ENCODE results near the gene FAM217B.

FAM217B gene, protein sequence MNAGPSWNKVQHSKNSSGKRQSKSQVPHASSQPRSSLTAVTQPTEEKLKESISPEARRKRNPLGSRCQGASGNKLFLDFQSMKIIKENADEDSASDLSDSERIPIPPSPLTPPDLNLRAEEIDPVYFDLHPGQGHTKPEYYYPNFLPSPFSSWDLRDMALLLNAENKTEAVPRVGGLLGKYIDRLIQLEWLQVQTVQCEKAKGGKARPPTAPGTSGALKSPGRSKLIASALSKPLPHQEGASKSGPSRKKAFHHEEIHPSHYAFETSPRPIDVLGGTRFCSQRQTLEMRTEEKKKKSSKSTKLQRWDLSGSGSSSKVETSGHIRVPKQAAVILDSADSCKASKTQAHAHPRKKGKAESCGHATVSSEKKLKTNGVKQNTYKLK

DNA sequence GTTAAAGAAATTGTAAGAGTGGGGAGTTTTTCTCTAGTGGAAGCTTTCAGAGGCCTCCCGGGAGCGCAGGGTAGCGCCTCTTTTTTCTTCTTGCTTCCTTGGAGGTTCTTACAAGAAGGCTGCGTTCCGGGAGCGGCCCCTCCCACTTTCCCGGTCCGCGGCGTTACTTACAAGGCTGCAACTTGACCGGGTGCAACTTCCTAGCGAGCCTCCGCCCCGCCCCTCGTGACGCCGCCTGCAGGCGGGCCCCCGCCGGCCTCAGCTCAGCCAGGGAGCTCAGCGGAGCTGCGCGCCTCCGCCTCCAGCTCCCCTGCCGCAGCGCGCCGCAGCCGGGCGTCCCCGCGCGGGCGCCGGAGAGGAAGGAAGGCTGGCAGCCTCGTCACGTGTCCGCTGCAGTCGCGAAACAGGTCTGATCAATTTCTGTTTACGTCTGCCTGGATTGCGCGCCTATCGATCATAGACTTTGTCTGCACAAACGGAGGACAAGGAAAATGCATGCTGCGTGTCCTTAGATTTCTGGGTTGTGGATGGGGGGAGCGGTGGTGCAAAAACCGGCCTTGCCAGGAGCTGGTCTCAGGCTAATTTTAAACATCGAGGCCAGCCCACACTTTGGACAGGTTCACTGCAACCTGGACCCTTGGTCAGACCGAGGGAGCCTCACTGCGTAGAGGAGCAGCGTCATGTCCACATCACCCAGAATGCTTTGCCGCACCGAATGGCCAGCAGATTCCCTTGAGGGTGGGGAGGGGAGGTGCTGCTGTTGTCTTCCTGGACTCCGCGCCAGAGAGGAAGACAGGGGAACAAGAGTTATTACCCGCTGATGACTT, at the start of gene FAM217B, which contains the start of gene PPP1R3D:
Gene FAM217B (plus strand): TSS at position 261 of the 827 bp plus-strand sequence. CDS start 3,555 bp downstream, outside the sequence.
Gene PPP1R3D (minus strand): TSS at position 177 of the 827 bp plus-strand sequence. CDS start 374 bp downstream, outside the sequence.
- DNase-seq = peak; percentile 93

DNA sequence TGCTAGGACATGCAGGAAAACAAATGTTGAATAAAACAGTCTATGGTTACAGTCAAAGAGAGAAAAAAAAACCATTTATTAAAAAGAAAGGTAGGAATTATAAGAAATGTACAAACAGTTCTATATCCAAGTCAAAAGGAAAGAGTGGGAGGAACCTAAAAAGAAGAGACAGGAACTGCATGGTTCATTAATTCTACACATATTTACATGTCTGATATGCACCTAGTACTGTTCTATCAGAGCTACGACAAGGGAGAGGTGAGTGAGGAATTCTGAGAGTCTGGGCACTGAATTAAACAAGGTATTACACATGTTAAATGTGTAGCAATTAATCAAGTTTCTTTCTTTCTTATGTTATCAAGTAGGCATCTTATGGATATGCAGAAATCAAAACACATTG, 48.6 kb upstream of the FAM217B start:
- DNase-seq = no peak

DNA sequence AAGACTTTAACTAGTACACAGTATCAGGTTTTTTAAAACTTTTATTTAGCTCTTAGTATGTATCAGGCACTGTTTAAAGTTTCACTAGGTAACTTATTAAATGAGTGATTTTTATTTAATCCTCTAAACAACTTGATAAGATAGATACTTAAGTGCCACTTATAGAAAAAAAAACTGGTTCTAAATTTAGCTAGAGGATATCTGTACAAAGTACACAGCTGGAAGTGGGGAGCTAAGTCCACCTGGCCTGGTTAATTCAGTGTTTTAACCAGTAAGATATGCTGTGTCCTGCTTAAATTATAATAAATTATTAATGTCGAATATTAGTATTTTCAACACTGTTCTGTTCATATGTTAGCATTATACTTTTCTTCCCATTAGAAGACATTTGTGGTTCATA, 44.3 kb upstream of the FAM217B start:
- DNase-seq = no peak

DNA sequence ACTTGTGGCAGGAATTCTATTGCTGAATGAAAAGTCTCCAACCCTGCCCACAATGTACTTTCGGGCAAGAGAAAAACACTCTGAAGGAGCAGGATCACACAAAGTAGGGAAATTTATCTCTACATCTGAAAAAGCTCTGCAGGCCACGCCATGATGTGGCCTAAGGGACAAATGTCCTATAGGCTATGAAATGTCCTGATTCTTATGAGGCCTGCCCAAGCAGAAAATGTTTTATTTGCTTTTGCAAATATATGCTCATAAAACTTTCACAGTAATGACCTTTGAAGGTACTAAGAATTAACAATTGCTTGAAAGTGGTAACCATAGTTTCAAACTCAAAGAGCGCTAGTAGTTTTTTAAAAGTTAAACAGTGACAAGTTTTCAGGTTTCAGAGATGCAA, 37.7 kb upstream of the FAM217B start:
- no peak for DNase-seq

DNA sequence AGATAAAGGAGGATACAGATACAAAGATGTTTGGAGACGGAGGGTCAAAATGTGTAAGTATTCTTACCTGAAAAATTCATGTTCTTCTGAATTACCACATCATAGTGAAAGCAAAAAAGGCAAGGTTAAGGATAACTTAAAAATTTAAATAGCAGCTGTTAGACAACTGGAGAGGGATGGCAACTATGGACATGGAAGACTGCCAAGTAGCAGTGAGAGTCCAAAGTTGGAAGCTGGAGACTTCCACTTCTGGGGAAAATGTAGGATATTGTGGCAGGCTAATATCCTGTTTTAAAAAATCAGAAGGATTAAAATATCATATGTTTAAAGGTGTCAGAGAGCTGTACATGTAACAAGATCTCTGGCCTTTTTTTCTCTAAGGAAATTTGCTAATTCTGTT, 36.6 kb upstream of the FAM217B start:
- peak; percentile 7 for DNase-seq

DNA sequence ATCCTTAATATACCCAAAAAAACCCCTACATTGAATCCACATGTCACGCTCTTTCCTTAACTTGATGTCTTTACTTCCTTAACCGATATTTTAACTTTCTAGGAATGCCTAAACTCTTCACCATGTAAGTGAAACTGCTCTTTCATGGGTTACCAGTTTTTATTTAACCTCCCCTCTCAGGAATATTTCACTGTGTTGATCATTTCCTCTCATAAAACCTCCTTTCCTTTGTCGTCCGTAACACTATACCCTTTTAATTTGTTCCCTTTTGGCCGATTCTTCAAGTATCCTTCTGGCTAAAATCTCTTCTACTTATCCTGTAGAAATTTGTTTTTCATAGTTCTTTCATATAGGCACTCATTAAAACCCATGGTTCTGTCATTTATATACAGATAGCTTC, 31.3 kb upstream of the FAM217B start:
- DNase-seq = no peak

DNA sequence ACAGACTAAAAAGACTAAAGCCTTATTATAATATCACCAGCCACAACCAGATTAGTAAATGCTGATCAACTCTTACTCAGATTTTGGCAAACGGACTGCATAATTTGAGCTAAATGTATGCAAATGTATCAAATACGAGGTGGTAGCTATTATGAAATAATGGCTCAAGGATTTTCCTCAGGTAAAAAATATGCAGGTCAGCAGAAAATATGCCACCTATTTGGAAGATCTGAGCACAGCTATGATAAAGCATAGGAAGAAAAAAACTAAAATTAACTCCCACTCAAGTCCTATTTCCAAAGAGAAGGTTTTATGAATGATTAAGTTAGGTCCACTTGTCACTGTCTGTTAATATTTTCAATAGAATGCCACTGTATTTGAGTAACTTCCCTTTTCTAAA, 29.1 kb upstream of the FAM217B start:
- DNase-seq = no peak

DNA sequence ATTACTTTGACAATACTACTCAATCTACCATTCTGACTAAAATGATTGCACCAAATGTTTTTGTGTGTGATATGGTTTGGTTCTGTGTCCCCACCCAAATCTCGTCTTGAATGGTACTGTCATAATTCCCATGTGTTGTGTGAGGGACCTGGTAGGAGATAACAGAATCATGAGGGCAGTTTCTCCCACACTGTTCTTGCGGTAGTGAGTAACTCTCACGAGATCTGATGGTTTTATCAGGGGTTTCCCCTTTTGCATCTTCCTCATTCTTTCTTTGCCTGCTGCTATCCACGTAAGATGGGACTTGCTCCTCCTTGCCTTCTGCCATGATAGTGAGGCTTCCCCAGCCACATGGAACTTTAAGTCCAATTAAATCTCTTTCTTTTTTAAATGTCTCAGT, 27.6 kb upstream of the FAM217B start:
- DNase-seq = no peak

DNA sequence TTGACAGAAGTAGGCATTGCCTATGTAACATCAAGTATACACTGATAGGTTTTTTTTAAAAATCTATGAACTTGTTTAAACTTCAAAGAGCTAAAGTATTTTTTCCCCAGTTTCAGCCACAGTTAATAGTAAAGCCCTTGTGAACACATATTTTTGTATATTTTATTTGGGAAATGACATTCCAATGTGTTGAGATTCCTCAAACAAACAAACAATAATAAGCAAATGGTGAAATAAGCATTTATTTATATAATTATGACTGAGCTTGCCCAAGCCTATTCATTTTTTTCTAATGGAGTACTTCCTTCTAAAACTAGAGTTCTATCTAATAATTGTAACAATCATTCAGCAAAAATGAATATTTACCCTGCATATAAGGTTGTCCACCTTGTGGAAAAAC, 19.2 kb upstream of the FAM217B start:
- no peak for DNase-seq

DNA sequence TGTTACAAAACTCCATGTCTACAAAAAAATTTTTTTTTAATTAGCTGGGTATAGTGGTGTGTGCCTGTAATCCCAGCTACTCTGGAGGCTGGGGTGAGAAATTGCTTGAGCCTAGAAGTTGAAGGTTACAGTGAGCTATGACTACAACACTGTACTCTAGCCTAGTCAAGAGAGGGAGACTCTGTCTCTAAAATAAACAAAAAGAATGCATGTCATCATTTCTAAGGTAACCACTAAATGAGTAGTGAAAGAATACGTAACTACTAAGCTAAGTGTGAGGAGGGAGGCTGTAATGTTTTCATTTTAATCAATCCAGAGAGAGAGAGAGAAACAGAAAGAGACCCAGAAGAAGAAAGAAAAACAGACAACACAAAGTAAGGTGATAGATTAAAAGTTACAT, 16.7 kb upstream of the FAM217B start:
- DNase-seq = no peak

DNA sequence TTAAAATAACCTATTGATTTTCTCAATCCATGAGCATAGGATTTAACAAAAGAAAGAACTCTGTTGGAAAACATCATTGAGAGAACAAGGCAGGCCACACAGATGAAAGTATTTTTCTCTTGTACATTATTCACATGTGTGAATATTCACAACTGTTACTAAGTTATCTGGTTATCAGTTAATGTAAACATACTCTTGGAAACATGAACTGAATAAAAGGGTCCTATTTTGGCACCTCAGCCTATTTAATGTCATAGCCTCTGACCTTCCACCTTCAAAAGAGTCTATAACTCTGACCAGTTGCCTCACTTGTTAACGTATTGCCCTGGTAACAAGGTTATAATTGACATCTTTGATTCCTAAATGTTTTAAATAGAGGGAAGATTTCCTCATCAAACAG, 14.8 kb upstream of the FAM217B start:
- DNase-seq = no peak

DNA sequence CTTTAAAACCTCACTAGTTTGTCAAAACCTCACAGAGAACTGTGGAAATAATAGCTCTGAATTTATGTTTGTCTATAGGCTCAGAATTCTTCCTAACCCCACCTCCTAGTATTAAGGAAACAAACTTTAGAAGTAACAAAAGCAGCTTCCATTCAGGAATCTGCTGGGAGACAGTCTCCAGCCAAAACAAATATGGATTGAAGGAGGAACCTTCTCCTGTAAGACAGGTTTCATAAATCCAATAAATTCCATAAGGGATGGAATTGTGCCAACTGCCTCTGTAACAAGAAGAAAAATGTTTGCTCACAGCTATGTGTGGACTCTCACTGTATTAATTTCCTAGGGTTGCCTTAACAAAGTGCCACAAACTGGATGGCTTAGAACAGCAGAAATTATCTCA, 14.3 kb upstream of the FAM217B start:
- DNase-seq = peak; percentile 18

DNA sequence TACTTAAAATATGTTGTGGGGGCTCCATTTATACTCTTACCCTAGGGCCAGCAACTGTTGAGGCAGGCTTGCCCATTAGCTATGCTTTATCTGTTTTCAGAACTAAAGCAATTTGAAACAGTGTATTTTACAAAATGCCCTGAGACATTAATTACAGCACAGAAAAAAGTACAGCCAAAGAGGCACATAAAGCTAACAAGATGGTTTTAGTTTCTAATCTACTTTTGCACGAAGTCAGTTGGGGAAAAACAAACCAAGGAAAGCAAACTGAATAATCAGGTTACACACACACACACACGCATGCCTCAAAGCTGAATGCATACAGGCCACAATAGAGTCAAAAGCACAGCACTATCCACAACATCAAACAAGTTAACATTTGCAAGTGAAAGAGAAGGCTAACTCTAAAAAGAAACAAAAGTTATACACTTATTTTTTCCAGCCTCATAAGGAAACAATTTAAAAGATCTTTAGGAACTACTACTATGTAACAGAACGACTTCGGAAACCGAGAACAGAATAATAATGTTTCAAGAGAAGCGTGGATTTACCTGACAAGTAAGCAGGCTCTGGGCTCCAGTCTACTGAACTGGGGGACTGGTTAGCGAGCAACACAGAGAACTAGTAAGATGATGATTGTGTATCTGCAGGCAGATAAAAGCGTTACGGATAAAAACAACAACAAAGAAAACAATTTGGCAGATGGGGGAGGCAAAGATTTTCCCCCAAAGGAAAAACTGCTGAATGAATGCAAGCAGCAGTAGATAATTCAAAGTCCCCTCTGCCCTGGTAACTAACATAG, 8.5 kb upstream of the FAM217B start:
- no peak for DNase-seq

DNA sequence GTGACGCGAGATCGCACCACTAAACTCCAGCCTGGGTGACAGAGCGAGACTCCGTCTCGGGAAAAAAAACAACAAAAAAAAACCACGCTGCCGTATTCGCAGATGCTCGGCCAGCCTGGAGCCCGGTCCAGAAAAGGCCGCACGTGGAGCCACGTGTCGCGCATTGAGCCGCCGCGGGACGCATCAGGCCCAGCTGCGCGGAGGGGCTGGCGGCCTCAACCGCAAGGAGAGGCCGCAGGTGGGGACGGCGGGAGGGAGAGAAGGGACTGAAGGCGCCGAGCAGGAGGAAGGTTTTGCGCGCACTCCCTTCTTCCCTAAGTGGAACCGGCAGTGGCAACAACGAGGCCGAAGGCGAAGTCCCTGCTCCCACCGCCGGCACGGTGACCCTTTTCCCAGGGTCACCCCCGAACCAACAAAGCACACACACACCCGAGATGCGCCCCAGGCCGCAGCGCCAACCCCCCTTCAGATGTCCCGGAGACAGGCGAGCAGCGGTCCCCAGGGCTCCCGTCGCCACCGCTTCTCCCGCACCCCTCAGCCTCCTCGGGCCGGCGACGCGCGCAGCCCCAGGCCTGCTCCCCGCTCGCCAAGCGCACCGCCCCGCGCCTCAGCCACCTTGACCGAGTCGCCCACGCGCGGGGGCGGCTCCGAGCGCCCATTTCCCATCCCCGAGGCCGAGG, 7.4 kb upstream of the FAM217B start:
- DNase-seq = no peak

DNA sequence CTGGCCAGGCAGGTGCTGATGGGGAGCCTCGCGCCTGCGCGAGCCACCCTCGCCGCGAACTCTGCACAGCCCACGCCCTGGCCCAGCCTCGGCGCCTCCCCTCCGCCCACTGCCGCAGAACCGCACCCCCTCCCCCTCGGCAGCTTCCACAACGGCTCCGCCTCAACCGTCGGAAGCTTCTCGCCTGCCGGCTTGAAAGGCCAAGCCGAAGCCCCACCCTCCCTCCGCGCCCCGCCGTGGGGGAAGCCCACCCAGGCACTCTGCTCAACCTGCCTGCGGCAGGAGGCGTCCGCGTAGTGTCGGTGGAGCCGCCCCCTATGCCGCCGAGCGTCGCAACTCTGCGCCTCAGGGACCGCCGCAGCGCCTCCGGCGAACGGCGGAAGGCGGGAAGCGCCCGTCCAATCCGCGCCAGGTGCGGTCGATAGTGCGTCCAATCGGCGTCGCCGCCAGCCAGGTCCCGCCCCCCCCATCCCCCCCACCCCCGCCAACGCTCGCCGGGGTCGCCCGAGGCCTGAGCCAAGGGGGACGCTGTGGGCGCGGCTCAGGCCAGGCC, 6.8 kb upstream of the FAM217B start, which contains the start of gene SYCP2:
Gene SYCP2 (minus strand): TSS at position 342 of the 553 bp plus-strand sequence. CDS start 11,224 bp downstream, outside the sequence.
- no peak for DNase-seq

DNA sequence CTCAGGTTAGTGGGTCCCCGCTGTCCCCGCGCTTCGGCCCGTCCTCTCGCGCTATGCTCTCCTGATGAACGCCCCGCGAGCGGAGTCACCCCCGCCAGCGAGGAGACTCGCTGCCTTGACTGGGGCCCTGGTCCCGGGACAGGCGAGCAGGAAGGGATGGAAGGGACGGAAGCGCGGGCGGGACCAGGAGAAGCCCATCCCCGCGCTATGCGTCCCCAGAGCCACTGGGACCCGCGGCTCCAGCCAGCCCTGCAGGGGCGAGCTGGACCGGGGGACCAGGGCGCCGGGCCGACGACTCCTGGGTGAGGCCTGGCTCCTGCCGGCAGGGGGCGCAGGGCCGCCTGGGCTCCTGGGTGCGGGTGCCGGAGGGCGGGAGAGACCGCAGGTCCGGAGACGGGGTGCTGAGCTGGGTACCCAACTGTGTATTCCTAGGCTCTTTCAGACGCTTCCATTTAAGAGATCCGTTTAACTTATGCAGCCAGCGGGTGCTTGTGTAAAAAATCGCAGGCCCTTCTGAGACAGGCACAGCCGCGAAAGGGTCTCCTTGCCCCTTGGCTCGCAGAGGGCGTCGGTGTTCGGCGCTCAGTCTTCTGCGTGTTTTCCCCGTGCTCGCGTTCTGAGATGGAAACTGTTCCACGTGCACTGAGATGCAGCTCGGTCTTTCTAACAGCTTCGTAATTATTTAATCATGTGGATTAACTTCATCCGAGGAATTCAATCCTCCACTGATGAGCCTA, 6.2 kb upstream of the FAM217B start:
- peak; percentile 38 for DNase-seq

DNA sequence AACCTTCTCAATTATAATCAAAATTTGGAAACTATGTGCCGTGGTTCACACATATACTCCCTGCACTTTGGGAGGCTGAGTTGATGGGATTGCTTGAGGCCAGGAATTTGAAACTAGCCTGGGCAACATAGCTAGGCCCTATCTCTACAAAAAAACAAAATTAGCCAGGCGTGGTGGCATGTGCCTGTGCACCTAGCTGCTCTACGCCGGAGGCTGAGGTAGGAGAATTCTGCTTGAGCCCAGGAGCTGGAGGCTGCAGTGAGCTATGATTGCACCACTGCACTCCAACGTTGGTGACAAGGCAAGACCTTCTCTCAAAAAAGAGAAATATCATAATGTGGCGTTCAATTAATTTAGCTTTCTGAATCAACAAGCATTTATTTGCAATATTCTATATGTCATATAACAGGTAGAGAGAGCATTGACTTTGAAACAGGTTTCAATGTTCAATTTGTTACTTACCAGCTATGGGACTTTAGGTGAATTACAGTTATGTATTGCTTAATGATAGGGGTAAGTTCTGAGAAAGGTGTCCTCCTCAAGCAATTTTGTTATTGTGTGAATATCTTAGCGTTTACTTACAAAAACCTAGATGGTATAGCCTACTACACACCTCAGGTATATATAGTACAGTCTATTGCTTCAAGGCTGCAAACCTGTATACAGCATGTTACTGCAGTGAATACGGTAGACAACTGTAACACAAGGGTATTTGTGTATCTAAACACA, 4.6 kb upstream of the FAM217B start:
- no peak for DNase-seq

DNA sequence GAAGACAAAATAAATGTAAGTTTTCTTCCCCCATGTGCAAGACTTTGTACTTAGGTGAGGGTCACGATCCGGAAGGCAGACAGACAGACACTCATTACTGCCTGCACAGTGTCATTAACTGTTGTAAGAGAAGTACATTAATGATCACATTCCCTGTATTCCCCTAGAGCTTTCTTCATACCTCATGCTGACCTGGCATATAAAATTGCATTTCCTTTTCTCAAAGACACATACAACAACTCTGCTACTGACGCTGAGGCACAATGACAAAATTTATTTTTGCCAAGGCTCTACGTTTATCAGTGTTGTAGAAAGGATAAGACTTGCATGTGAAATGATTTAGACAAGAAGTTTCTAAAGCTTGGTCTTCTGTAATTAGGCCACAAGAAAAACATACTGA, 3.8 kb upstream of the FAM217B start:
- DNase-seq = no peak

DNA sequence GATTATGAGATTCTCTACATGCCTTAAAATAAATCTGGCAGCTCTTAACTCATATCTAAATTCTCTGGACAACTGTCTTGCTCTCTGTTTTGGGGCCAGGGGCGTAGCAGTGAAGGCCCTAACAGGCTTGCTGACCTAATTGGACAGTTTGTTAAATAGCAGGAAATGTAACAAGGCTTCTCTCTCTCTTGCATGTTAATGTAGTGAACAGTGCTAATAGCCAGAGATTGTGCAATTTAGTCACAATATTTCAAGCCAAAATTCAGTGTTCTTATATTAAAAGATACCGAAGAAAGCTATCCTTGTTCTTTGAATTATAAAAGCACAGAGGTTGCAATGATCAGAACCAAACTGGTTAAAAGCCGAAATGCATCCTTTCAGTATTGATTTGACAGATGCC, 3.0 kb upstream of the FAM217B start:
- DNase-seq = no peak

DNA sequence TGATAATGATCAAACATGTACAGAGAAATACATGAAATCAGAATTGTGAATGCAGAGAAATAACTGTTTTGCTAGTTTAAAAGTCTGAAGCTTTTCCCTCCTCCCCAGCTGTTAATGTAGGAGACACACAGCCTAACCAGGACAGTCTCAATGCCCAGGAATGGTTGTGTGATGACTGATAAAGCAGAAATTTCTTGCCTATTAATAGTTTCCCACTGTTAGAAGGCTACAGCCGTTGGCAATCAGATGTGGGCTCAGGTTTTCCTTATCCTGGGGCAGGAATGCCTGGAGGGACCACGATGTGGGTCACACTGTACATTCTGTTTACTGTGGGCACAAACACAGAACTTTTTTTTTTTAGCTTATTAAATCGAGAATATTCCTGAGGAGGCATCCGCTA, 2.0 kb upstream of the FAM217B start:
- no peak for DNase-seq

DNA sequence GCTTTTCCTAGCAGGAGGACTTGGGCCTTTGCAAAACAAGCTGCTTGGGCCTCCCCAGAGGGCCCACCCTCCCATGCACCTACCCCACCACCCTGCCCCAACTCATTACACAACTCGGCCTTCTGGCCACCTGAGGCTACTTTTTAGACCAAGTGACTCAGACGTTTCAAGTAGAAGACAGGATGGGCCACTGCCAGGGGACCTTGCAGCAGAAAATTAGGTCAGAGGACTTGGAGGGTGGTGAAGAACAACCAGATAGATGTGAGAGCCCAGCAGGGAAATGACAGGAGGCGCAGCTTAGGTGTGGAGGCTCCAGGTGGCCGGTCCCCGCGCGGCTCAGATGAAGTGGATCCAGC, 1.5 kb upstream of the FAM217B start:
- DNase-seq = no peak
